PC-3 (cell line): ENCODE measurements around the gene METTL6. TPM values are rescaled to one million over a fixed set of nuclear protein-coding genes. Genes with fewer than 3 reads are reported as not detected.
"Not testable (repeated sequence)": the region's sequence is repeated elsewhere in the genome, so short reads cannot be mapped to it uniquely, and the experiment has no call there.

ENCODE experiments used
- ATAC-seq: fragments of 200-7000 bp; cut with Tn5 transposase; 2 replicates; pipeline ENCODE4 v1.9.1; 2020; ENCODE audit warnings: mild to moderate bottlenecking, moderate library complexity
- BruUV-seq: library from RNA; stranded (reverse); fragments of 400-500 nt; replicated peaks from 2 replicates; lab custom pipeline; 2021; lab: Mats Ljungman, UMichigan
- CTCF ChIA-PET: fragments of 300-600 bp; sonication (Branson Sonifier 250); formaldehyde crosslinking; loops from one replicate; lab custom pipeline; 2022; ENCODE audit warnings: antibody characterized with exemption; lab: Charles Lee
- POLR2A ChIA-PET: fragments of 300-600 bp; sonication (Branson Sonifier 250); formaldehyde crosslinking; loops from one replicate; lab custom pipeline; 2022; ENCODE audit warnings: antibody characterized with exemption; ENCODE audit not compliant: unreplicated experiment; lab: Charles Lee
- DNase-seq: peaks from one replicate; pipeline ENCODE4 v3.0.0-alpha.2; 2015
- H2AFZ ChIP-seq: fragments of 300-600 bp; sonication (generic); 2 replicates; pipeline ENCODE4 v1.6.0; 2016; ENCODE audit warnings: antibody characterized with exemption, low read length
- H3F3A ChIP-seq: fragments of 300-600 bp; sonication (generic); one replicate; pipeline ENCODE4 v1.6.0; 2017; ENCODE audit warnings: antibody characterized with exemption, low read length, control low read depth, mild to moderate bottlenecking; ENCODE audit not compliant: unreplicated experiment
- H3K27ac ChIP-seq: fragments of 300-600 bp; sonication (generic); 2 replicates; pipeline ENCODE4 v1.5.1; 2016; ENCODE audit warnings: mild to moderate bottlenecking, low read length
- H3K27me3 ChIP-seq: fragments of 300-600 bp; sonication (generic); 2 replicates; pipeline ENCODE4 v1.6.1; 2016; ENCODE audit warnings: low read length, mixed read lengths
- H3K36me3 ChIP-seq: fragments of 300-600 bp; sonication (generic); 2 replicates; pipeline ENCODE4 v1.6.1; 2016; ENCODE audit warnings: low read depth, mixed run types, low read length, mixed read lengths
- H3K4me1 ChIP-seq: fragments of 300-600 bp; sonication (generic); 2 replicates; pipeline ENCODE4 v1.5.1; 2016; ENCODE audit warnings: low read length; ENCODE audit not compliant: insufficient read depth
- H3K4me2 ChIP-seq: fragments of 300-600 bp; sonication (generic); 2 replicates; pipeline ENCODE4 v1.6.0; 2016; ENCODE audit warnings: low read length
- H3K4me3 ChIP-seq: fragments of 300-600 bp; sonication (generic); 2 replicates; pipeline ENCODE4 v1.5.1; 2016; ENCODE audit warnings: mild to moderate bottlenecking, low read length, mixed read lengths
- H3K79me2 ChIP-seq: fragments of 300-600 bp; sonication (generic); 2 replicates; pipeline ENCODE4 v1.6.1; 2017; ENCODE audit warnings: low read length, mixed read lengths
- H3K9ac ChIP-seq: fragments of 300-600 bp; sonication (generic); 2 replicates; pipeline ENCODE4 v1.6.0; 2016; ENCODE audit warnings: mild to moderate bottlenecking, low read length
- H3K9me2 ChIP-seq: fragments of 300-600 bp; sonication (generic); replicated peaks from 2 replicates; pipeline ENCODE4 v1.6.1; 2016; ENCODE audit warnings: mixed run types, low read length, mixed read lengths
- H3K9me3 ChIP-seq: fragments of 300-600 bp; sonication (generic); 2 replicates; pipeline ENCODE4 v1.6.1; 2016; ENCODE audit warnings: low read length, mixed read lengths
- H4K20me1 ChIP-seq: fragments of 300-600 bp; sonication (generic); 2 replicates; pipeline ENCODE4 v1.6.1; 2016; ENCODE audit warnings: low read length, mixed read lengths
- EZH2 ChIP-seq: fragments of 300-600 bp; sonication (generic); IDR thresholded peaks from one replicate; pipeline ENCODE4 v1.6.1; 2017; ENCODE audit warnings: antibody characterized with exemption, mild to moderate bottlenecking, low read length; ENCODE audit not compliant: unreplicated experiment
- EZH2phosphoT487 ChIP-seq: fragments of 300-600 bp; sonication (generic); IDR thresholded peaks from 2 replicates; pipeline ENCODE4 v1.6.1; 2018; ENCODE audit warnings: mild to moderate bottlenecking, antibody characterized with exemption, low read length, borderline replicate concordance
- intact Hi-C: fragments of 100-400 bp; cut with micrococcal nuclease; formaldehyde crosslinking; loops from 2 replicates; pipeline ENCODE4 v1.9.0; 2023
- total RNA-seq: library from RNA; depleted of rRNA; stranded (reverse); fragments of >200 nt; gene quantifications from 2 replicates; pipeline ENCODE4 v1.2.3, GENCODE V29; 2014
- TF ChIP-seq, protein P1 (sequence below): fragments of 300-600 bp; sonication (generic); conservative IDR thresholded peaks from 2 replicates; pipeline ENCODE4 v1.5.1; 2017; ENCODE audit warnings: antibody characterized with exemption, low read depth, mild to moderate bottlenecking, low read length

METTL6 gene
- total RNA-seq, 1 experiment from 2014 or later = 22.4 TPM

DNA sequence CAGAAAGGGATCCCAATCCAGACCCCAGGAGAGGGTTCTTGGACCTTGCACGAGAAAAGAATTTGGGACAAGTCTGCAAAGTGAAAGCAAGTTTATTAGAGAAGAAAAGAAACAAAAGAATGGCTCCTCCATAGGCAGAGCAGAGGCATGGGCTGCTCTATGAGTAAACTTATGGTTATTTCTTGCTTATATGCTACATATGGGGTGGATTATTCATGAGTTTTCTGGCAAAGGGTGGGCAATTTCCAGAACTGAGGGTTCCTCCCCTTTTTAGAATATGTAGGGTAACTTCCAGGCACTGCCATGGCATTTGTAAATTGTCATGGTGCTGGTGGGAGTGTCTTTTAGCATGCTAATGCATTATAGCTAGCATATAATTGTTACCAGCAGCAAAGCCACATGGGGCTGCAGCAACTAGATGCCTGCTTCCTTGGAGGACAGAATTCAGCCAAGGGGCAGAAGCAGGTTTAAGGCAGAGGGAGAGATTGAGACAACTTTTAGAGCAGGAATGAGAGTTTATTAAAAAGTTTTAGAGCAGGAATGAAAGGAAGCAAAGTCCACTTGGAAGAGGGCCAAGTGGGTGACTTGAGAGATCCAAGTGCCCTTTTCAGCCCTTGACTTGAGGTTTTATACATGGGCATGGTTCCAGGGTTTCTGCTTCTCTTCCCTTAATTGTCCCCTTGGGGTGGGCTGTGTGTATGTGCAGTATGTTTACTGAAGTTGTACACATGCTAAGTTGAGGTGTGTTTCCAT is 41.3 kb downstream of the METTL6 start:
- no peaks in the 10 kb centered on the region for H4K20me1 ChIP-seq
- no peak overlapping the region for H3K27ac ChIP-seq
- ChIA-PET POLR2A (no interaction called here), CTCF (no interaction called here)
- no peak for TF ChIP-seq EZH2phosphoT487
- TF ChIP-seq, protein P1, sequence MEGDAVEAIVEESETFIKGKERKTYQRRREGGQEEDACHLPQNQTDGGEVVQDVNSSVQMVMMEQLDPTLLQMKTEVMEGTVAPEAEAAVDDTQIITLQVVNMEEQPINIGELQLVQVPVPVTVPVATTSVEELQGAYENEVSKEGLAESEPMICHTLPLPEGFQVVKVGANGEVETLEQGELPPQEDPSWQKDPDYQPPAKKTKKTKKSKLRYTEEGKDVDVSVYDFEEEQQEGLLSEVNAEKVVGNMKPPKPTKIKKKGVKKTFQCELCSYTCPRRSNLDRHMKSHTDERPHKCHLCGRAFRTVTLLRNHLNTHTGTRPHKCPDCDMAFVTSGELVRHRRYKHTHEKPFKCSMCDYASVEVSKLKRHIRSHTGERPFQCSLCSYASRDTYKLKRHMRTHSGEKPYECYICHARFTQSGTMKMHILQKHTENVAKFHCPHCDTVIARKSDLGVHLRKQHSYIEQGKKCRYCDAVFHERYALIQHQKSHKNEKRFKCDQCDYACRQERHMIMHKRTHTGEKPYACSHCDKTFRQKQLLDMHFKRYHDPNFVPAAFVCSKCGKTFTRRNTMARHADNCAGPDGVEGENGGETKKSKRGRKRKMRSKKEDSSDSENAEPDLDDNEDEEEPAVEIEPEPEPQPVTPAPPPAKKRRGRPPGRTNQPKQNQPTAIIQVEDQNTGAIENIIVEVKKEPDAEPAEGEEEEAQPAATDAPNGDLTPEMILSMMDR = no peak
- no peak for TF ChIP-seq EZH2
- no peaks in the 10 kb centered on the region for H3F3A ChIP-seq
- no peaks in the 10 kb centered on the region for H3K27me3 ChIP-seq
- no TSS peak for BruUV-seq
- H3K9me2 ChIP-seq = no peaks in the 10 kb centered on the region
- H3K4me1 ChIP-seq = peaks cover 20% of the 10 kb centered on the region
- ATAC-seq = no peak
- intact Hi-C loops = no loop called here
- DNase-seq = no peak
- H3K79me2 ChIP-seq = no peaks in the 10 kb centered on the region
- no peaks in the 10 kb centered on the region for H3K9me3 ChIP-seq
- no peak overlapping the region for H3K9ac ChIP-seq
- H3K4me2 ChIP-seq = no peak overlapping the region
- no peak overlapping the region for H3K4me3 ChIP-seq
- H3K36me3 ChIP-seq = no peaks in the 10 kb centered on the region
- no peak overlapping the region for H2AFZ ChIP-seq

DNA sequence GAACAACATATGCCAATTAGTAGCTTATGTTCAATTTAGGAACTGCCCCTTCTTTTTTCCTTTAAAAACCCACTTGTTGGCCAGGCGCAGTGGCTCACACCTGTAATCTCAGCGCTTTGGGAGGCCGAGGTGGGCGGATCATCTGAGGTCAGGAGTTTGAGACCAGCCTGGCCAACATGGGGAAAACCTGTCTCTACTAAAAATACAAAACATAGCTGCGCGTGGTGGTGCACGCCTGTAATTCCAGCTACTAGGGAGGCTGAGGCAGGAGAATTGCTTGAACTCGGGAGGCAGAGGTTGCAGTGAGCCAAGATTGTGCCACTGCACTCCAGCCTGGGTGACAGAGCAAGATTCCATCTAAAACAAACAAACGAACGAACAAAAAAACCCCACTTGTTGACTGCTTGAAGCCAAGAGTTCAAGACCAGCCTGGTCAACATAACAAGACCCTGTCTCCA is 42.1 kb downstream of the METTL6 start:
- POLR2A ChIA-PET, H3K9ac ChIP-seq, H3K27me3 ChIP-seq, H2AFZ ChIP-seq, CTCF ChIA-PET, H3K36me3 ChIP-seq, H4K20me1 ChIP-seq, H3K79me2 ChIP-seq, intact Hi-C loops, BruUV-seq, DNase-seq, H3K27ac ChIP-seq, ATAC-seq, H3K9me2 ChIP-seq, H3K9me3 ChIP-seq, H3K4me2 ChIP-seq, H3F3A ChIP-seq, H3K4me3 ChIP-seq: not testable (repeated sequence)
- H3K4me1 ChIP-seq = peaks cover 16% of the 10 kb centered on the region

DNA sequence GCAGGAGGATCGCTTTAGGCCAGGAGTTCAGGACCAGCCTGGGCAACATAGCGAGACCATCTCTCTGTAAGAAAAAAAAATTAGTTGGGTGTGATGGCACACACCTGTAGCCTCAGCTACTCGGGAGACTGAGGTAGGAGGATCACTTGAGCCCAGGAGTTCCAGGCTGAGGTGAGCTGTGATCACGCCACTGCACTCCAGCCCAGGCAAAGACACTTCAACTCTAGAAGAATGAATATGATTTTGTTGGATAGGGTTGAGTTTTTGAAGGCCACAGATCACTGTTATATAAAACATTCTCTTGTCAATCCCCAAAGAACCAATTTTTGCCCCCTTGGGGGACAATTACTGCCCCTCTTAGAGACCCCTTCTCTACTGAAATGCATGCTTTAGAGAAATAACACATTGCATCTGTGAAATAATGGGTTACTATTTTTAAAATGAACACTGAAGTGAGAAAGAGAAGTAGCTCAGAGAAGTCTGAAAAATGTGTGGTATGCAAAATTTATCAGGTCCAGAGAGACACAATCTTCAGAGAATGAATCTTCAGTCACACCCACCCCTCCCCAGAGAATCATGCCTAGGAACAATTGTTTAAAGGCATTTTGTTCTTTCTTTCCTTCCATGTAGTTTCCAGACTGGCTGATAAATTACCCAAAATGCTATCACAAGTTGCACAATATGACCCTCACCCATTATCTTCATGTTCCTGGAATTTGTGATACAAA is 42.7 kb downstream of the METTL6 start:
- H3K9me2 ChIP-seq = no peaks in the 10 kb centered on the region
- no peak overlapping the region for H3K9ac ChIP-seq
- no peak for DNase-seq
- H3F3A ChIP-seq = no peaks in the 10 kb centered on the region
- ATAC-seq = no peak
- no TSS peak for BruUV-seq
- intact Hi-C loops = no loop called here
- no peaks in the 10 kb centered on the region for H3K79me2 ChIP-seq
- no peak overlapping the region for H3K27ac ChIP-seq
- ChIA-PET CTCF (no interaction called here), POLR2A (no interaction called here)
- no peaks in the 10 kb centered on the region for H4K20me1 ChIP-seq
- H3K4me2 ChIP-seq = no peak overlapping the region
- no peaks in the 10 kb centered on the region for H3K9me3 ChIP-seq
- no peak overlapping the region for H3K4me3 ChIP-seq
- H3K27me3 ChIP-seq = no peaks in the 10 kb centered on the region
- no peak overlapping the region for H2AFZ ChIP-seq
- no peaks in the 10 kb centered on the region for H3K36me3 ChIP-seq
- H3K4me1 ChIP-seq = peaks cover 15% of the 10 kb centered on the region
- no peak for TF ChIP-seq EZH2phosphoT487
- TF ChIP-seq, protein P1 = no peak
- no peak for TF ChIP-seq EZH2
